A549 (cell line): ENCODE data around the gene EOMES. TPM values are rescaled to one million over a fixed set of nuclear protein-coding genes. Genes with fewer than 3 reads are reported as not detected.
A peak's percentile ranks its signal among the peaks of the same experiment; 100 is the strongest.

Experiments used
- ATAC-seq, 2 experiments: fragments of 200-7000 bp in 1 of 2; fragments of >200 bp in 1 of 2; cut with Nextera tagmentation in 1 of 2; cut with Tn5 transposase in 1 of 2; 3 replicates each; pipeline versions ENCODE4 v1.8.0 to v1.9.1; 2018 to 2020; ENCODE audit warnings: mild to moderate bottlenecking in 1 of 2, moderate library complexity in 1 of 2
- CTCF ChIA-PET: fragments of 300-600 bp; sonication (Branson Sonifier 250); formaldehyde crosslinking; extraction: SDS; loops from one replicate; lab custom pipeline; 2021; ENCODE audit warnings: antibody characterized with exemption, inconsistent platforms; lab: Yijun Ruan, JAX
- POLR2A ChIA-PET: fragments of 350-600 bp; formaldehyde crosslinking; extraction: SDS; loops from one replicate; lab custom pipeline; 2021; ENCODE audit warnings: antibody characterized with exemption, inconsistent platforms; lab: Yijun Ruan, JAX
- DNase-seq, 2 experiments: peaks; one replicate each; pipeline versions ENCODE4 v3.0.0 to v3.0.0-alpha.2; 2011 to 2016; ENCODE audit warnings: low read depth in 1 of 2, low spot score in 1 of 2
- FAIRE-seq: peaks from 2 replicates; lab custom pipeline; 2011; peaks lifted over from hg19 to GRCh38; lab: Jason Lieb, UNC
- H3K27ac ChIP-seq, 2 experiments: fragments of >200 bp; sonication (Bioruptor Twin); formaldehyde crosslinking; 3 replicates each; pipeline ENCODE4 v1.5.1; 2016 to 2017
- H3K4me1 ChIP-seq: fragments of >200 bp; sonication (Bioruptor Twin); formaldehyde crosslinking; 3 replicates; pipeline ENCODE4 v1.6.1; 2016
- H3K4me2 ChIP-seq: fragments of >200 bp; sonication (Bioruptor Twin); formaldehyde crosslinking; 3 replicates; pipeline ENCODE4 v1.6.1; 2016
- H3K4me3 ChIP-seq: fragments of >200 bp; sonication (Bioruptor Twin); formaldehyde crosslinking; 3 replicates; pipeline ENCODE4 v1.5.1; 2016
- H3K9me3 ChIP-seq: fragments of >200 bp; sonication (Bioruptor Twin); formaldehyde crosslinking; 3 replicates; pipeline ENCODE4 v1.6.1; 2016
- EHMT2 ChIP-seq: fragments of 200-600 bp; sonication (generic); IDR thresholded peaks from 2 replicates; pipeline ENCODE4 v1.6.1; 2016; ENCODE audit warnings: antibody characterized with exemption, low read depth, mild to moderate bottlenecking, moderate library complexity
- EP300 ChIP-seq, 2 experiments: fragments of >200 bp; sonication (Bioruptor Twin); formaldehyde crosslinking; IDR thresholded peaks; 2 replicates in 1 of 2; 3 replicates in 1 of 2; pipeline ENCODE4 v1.6.1; 2016 to 2017
- FOSB ChIP-seq: fragments of 250-450 bp; sonication (Bioruptor Pico); IDR thresholded peaks from 2 replicates; pipeline ENCODE4 v1.5.0; 2020; ENCODE audit warnings: mild to moderate bottlenecking, moderate library complexity
- GATA3 ChIP-seq: IDR thresholded peaks from 2 replicates; pipeline ENCODE4 v1.6.1; 2012; ENCODE audit warnings: borderline replicate concordance
- HEYL ChIP-seq: fragments of 250-450 bp; sonication (Bioruptor Pico); IDR thresholded peaks from 2 replicates; pipeline ENCODE4 v1.8.0; 2021; ENCODE audit warnings: mild to moderate bottlenecking, moderate library complexity
- HOXB13 ChIP-seq: fragments of 250-450 bp; sonication (Bioruptor Pico); IDR thresholded peaks from 2 replicates; pipeline ENCODE4 v1.5.0; 2020; ENCODE audit warnings: low read depth, mild to moderate bottlenecking, moderate library complexity
- KDM1A ChIP-seq: fragments of 200-600 bp; sonication (generic); IDR thresholded peaks from 2 replicates; pipeline ENCODE4 v1.6.1; 2016; ENCODE audit warnings: low read depth, mild to moderate bottlenecking
- NPAS2 ChIP-seq: fragments of 250-450 bp; sonication (Bioruptor Pico); IDR thresholded peaks from 2 replicates; pipeline ENCODE4 v1.8.0; 2022; ENCODE audit warnings: mild to moderate bottlenecking, moderate library complexity, borderline replicate concordance
- PHF8 ChIP-seq: fragments of 200-600 bp; sonication (generic); IDR thresholded peaks from 2 replicates; pipeline ENCODE4 v1.6.1; 2016; ENCODE audit warnings: low read depth, mild to moderate bottlenecking, antibody characterized with exemption, moderate library complexity, borderline replicate concordance
- POLR2A ChIP-seq: IDR thresholded peaks from 2 replicates; pipeline ENCODE4 v1.6.1; 2012; ENCODE audit warnings: mild to moderate bottlenecking, low read length
- RARB ChIP-seq: fragments of 250-450 bp; sonication (Bioruptor Pico); IDR thresholded peaks from 2 replicates; pipeline ENCODE4 v1.8.0; 2021; ENCODE audit warnings: mild to moderate bottlenecking, moderate library complexity
- REST ChIP-seq: fragments of 200-600 bp; sonication (generic); IDR thresholded peaks from 2 replicates; pipeline ENCODE4 v1.6.1; 2016; ENCODE audit warnings: antibody characterized with exemption, mild to moderate bottlenecking, moderate library complexity
- SMC3 ChIP-seq: fragments of >200 bp; sonication (Bioruptor Twin); formaldehyde crosslinking; IDR thresholded peaks from 3 replicates; pipeline ENCODE4 v1.6.1; 2018; ENCODE audit warnings: inconsistent platforms
- SREBF2 ChIP-seq: fragments of 450-650 bp; IDR thresholded peaks from 2 replicates; pipeline ENCODE4 v1.6.1; 2014; ENCODE audit warnings: mild to moderate bottlenecking, moderate library complexity
- TFCP2L1 ChIP-seq: fragments of 250-450 bp; sonication (Bioruptor Pico); IDR thresholded peaks from 2 replicates; pipeline ENCODE4 v1.5.0; 2021; ENCODE audit warnings: mild to moderate bottlenecking
- whole genome bisulfite sequencing: methylation state at CpG from one replicate; pipeline ENCODE4 v1.1.6; 2017; ENCODE audit errors: missing lambda C conversion rate; 5-methylcytosine and 5-hydroxymethylcytosine counted together
- polyA plus RNA-seq, 4 experiments: library from polyadenylated mRNA; depleted of rRNA in 3 of 4; stranded (reverse); fragments of >200 nt; fragmentation: RNase III in 1 of 4; extraction: RNeasy Plus Mini Kit Qiagen cat#74134 plus additional on column Dnase treatment in 1 of 4; gene quantifications; 2 replicates in 3 of 4; 3 replicates in 1 of 4; pipeline ENCODE4 v1.2.3, GENCODE V29; 2011 to 2017
- TF ChIP-seq, protein P1 (sequence below): fragments of >200 bp; sonication (Bioruptor Twin); formaldehyde crosslinking; IDR thresholded peaks from 3 replicates; pipeline ENCODE4 v1.5.1; 2016

Gene EOMES
- polyA plus RNA-seq, 2 of the 4 experiments (the other 2 are of a cell fraction), result 0.84 to 1.2 TPM

- FAIRE-seq (no peak), DNase-seq (no peak), ATAC-seq (peak; percentile 12 to 45; a peak in 3 of 6 replicates)
- H3K4me1 ChIP-seq, result peaks cover 37% of the 10 kb centered on the region
- no peaks in the 10 kb centered on the region for H3K9me3 ChIP-seq
- 57% methylated on average over 5 of the region's 5 CpGs for WGBS
- no peak for TF ChIP-seq FOSB (CRISPR knock-in tag)
- no peak for TF ChIP-seq HOXB13
- TF ChIP-seq EP300 (IDR thresholded peaks at IDR 0.05), result no peak
- TF ChIP-seq EHMT2, result no peak
- TF ChIP-seq PHF8, result no peak
- TF ChIP-seq KDM1A, result no peak
- no peak for TF ChIP-seq TFCP2L1 (CRISPR knock-in tag)
- TF ChIP-seq SREBF2, result no peak
- TF ChIP-seq, protein P1, sequence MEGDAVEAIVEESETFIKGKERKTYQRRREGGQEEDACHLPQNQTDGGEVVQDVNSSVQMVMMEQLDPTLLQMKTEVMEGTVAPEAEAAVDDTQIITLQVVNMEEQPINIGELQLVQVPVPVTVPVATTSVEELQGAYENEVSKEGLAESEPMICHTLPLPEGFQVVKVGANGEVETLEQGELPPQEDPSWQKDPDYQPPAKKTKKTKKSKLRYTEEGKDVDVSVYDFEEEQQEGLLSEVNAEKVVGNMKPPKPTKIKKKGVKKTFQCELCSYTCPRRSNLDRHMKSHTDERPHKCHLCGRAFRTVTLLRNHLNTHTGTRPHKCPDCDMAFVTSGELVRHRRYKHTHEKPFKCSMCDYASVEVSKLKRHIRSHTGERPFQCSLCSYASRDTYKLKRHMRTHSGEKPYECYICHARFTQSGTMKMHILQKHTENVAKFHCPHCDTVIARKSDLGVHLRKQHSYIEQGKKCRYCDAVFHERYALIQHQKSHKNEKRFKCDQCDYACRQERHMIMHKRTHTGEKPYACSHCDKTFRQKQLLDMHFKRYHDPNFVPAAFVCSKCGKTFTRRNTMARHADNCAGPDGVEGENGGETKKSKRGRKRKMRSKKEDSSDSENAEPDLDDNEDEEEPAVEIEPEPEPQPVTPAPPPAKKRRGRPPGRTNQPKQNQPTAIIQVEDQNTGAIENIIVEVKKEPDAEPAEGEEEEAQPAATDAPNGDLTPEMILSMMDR, result no peak
- no peak for TF ChIP-seq SMC3
- no peak for TF ChIP-seq RARB (CRISPR knock-in tag)
- no peak for TF ChIP-seq REST
- TF ChIP-seq POLR2A, result no peak
- peak overlapping the region; percentile 66 for H3K4me2 ChIP-seq
- POLR2A ChIA-PET, result interaction anchor here (0.6 to 1.8 kb wide), 6 partner anchors 10 to 197 kb away, joined by 3 to 8 read pairs (median 5); partner anchors contain the start of gene SLC4A7
- CTCF ChIA-PET, result interaction anchor here (0.5 to 4.1 kb wide), 72 partner anchors 9 to 1960 kb away, joined by 3 to 33 read pairs (median 4); partner anchors contain the start of genes AZI2, EOMES, SLC4A7 and ZCWPW2
- no peak overlapping the region for H3K4me3 ChIP-seq
- peak overlapping the region; percentile 76 to 86 for H3K27ac ChIP-seq
These were observed 41.4 kb downstream of the EOMES start for GRCh38 chr3:27680517-27681246.

DNA sequence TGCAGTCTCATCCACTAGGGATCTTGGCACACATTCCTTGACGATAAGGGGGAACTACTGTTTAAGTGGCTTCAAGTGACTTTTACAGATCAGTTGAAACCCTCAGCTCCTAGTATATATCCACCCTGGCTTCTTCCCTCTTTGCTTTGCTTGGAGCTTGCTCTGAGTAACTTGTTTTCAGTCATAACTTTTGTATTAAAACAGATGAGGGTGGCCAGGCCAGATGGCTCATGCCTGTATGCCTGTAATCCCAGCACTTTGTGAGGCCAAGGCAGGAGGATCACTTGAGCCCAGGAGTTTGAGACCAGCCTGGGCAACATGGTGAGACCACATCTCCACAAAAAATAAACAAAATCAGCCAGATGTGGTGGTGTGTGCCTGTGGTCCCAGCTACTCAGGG, 42.4 kb downstream of the EOMES start:
- Histone ChIP-seq H3K4me1 (peaks cover 44% of the 10 kb centered on the region), H3K4me2 (no peak overlapping the region), H3K4me3 (no peak overlapping the region), H3K9me3 (no peaks in the 10 kb centered on the region), H3K27ac (peak overlapping the region; percentile 28 to 86; a peak in 4 of 6 replicates)
- no peak for DNase-seq
- 88% methylated on average over 1 of the region's 1 CpG for WGBS
- TF ChIP-seq HEYL (no peak), NPAS2 (CRISPR knock-in tag) (no peak), RARB (CRISPR knock-in tag) (no peak), REST (no peak), GATA3 (no peak)
- FAIRE-seq, result no peak
- no peak for ATAC-seq
- ChIA-PET CTCF (interaction anchor here (1.1 to 4.1 kb wide), 13 partner anchors 17 to 325 kb away, joined by 3 to 33 read pairs (median 7); partner anchors contain the start of genes EOMES and SLC4A7), POLR2A (interaction anchor here (1.4 kb wide), 1 partner anchor 195 kb away, joined by 4 read pairs; the partner anchor contains the start of gene SLC4A7)
